Suprapubic skin (tissue), 3 donors: ENCODE results near the gene CAPN13.

ENCODE experiments used
- EP300 ChIP-seq: sonication (generic); formaldehyde crosslinking; IDR thresholded peaks from one replicate; pipeline ENCODE4 v1.6.1; 2017; ENCODE audit warnings: antibody characterized with exemption
- POLR2A ChIP-seq, 2 donors: fragments of 450-650 bp; IDR thresholded peaks; one replicate each; pipeline ENCODE4 v1.6.1; 2017; ENCODE audit warnings: antibody characterized with exemption in 2 of 2, mild to moderate bottlenecking in 2 of 2, moderate library complexity in 2 of 2
- TF ChIP-seq, protein P1 (sequence below), 2 donors: fragments of 200-600 bp in 1 of 2; fragments of 450-650 bp in 1 of 2; sonication (generic) in 1 of 2; IDR thresholded peaks; one replicate each; pipeline ENCODE4 v1.5.1; 2016 to 2019; ENCODE audit warnings: antibody characterized with exemption in 2 of 2, mild to moderate bottlenecking in 1 of 2, moderate library complexity in 1 of 2

DNA sequence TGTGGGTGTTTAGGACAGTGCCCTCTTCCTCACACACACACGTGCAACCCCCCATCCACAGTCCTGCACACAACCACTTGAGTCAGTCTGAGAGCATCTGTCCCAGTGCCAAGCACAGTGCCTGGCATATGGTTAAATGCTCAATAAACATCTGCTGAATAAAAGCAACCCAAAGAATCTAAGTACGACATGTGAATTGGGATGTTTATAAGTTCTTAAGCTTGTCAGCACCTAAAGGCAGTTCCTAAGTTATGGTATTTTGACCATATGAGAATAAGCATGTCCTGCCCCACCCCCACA is 37.8 kb downstream of the CAPN13 start:
- TF ChIP-seq POLR2A (IDR thresholded peaks at IDR 0.05) = no peak
- TF ChIP-seq, protein P1, sequence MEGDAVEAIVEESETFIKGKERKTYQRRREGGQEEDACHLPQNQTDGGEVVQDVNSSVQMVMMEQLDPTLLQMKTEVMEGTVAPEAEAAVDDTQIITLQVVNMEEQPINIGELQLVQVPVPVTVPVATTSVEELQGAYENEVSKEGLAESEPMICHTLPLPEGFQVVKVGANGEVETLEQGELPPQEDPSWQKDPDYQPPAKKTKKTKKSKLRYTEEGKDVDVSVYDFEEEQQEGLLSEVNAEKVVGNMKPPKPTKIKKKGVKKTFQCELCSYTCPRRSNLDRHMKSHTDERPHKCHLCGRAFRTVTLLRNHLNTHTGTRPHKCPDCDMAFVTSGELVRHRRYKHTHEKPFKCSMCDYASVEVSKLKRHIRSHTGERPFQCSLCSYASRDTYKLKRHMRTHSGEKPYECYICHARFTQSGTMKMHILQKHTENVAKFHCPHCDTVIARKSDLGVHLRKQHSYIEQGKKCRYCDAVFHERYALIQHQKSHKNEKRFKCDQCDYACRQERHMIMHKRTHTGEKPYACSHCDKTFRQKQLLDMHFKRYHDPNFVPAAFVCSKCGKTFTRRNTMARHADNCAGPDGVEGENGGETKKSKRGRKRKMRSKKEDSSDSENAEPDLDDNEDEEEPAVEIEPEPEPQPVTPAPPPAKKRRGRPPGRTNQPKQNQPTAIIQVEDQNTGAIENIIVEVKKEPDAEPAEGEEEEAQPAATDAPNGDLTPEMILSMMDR (IDR thresholded peaks at IDR 0.05) = no peak
- TF ChIP-seq EP300 = no peak
